Endothelial cell of umbilical vein (primary cell): Measurements from ENCODE around the gene SUPT3H. TPM values are rescaled to one million over a fixed set of nuclear protein-coding genes. Genes with fewer than 3 reads are reported as not detected.

ENCODE experiments used
- BruUV-seq: library from RNA; stranded (reverse); fragments of 400-500 nt; replicated peaks from 2 replicates; lab custom pipeline; 2021; lab: Mats Ljungman, UMichigan
- CTCF ChIA-PET: fragments of 300-600, 350-600 bp; sonication (Branson Sonifier 250); formaldehyde crosslinking; loops from one replicate; lab custom pipeline; 2021; ENCODE audit warnings: antibody characterized with exemption, inconsistent platforms; lab: Charles Lee
- POLR2A ChIA-PET: fragments of 300-600, 350-600 bp; sonication (Branson Sonifier 250); formaldehyde crosslinking; loops from one replicate; lab custom pipeline; 2021; ENCODE audit warnings: antibody characterized with exemption, inconsistent platforms; lab: Charles Lee
- DNase-seq: peaks from one replicate; pipeline ENCODE4 v3.0.0-alpha.2; 2011; ENCODE audit warnings: low read depth, low spot score
- FAIRE-seq: peaks from 2 replicates; lab custom pipeline; 2011; peaks lifted over from hg19 to GRCh38; lab: Jason Lieb, UNC
- H2AFZ ChIP-seq: 2 replicates; pipeline ENCODE4 v1.6.0; 2012; ENCODE audit warnings: low read depth, low read length, control low read depth, inconsistent platforms
- H3K27ac ChIP-seq: 2 replicates; pipeline ENCODE4 v1.5.1; 2011; ENCODE audit warnings: low read depth, mild to moderate bottlenecking, control low read depth, low read length, moderate library complexity; ENCODE audit not compliant: insufficient read depth
- H3K27me3 ChIP-seq, 2 experiments: 2 replicates each; pipeline versions ENCODE4 v1.6.0 to v1.6.1; 2011; ENCODE audit warnings: low read length in 2 of 2, mixed read lengths in 1 of 2; ENCODE audit not compliant: control insufficient read depth in 2 of 2, insufficient read depth in 2 of 2
- H3K36me3 ChIP-seq, 2 experiments: 2 replicates in 1 of 2; 3 replicates in 1 of 2; pipeline ENCODE4 v1.5.1; 2011; ENCODE audit warnings: low read length in 2 of 2, mild to moderate bottlenecking in 1 of 2, moderate library complexity in 1 of 2; ENCODE audit not compliant: control insufficient read depth in 2 of 2, insufficient read depth in 2 of 2; ENCODE audit errors: extremely low read depth in 1 of 2
- H3K4me1 ChIP-seq: 3 replicates; pipeline ENCODE4 v1.5.1; 2011; ENCODE audit warnings: mild to moderate bottlenecking, low read length; ENCODE audit not compliant: control insufficient read depth, insufficient read depth; ENCODE audit errors: extremely low read depth
- H3K4me2 ChIP-seq: 2 replicates; pipeline ENCODE4 v1.6.1; 2011; ENCODE audit warnings: low read length, control low read depth, mixed read lengths; ENCODE audit not compliant: insufficient read depth
- H3K4me3 ChIP-seq, 3 experiments: fragments of 200-600 bp in 1 of 3; sonication (generic), shearing (Covaris generic) in 1 of 3; replicated peaks in 1 of 3; 2 replicates each; pipeline ENCODE4 v1.5.1; 2011 to 2016; ENCODE audit warnings: control low read depth in 3 of 3, low read length in 3 of 3, mild to moderate bottlenecking in 2 of 3, inconsistent platforms in 1 of 3, low read depth in 1 of 3, moderate library complexity in 1 of 3; ENCODE audit not compliant: insufficient read depth in 1 of 3
- H3K79me2 ChIP-seq: 2 replicates; pipeline ENCODE4 v1.6.0; 2012; ENCODE audit warnings: low read length, inconsistent platforms; ENCODE audit not compliant: control insufficient read depth, insufficient read depth
- H3K9ac ChIP-seq: replicated peaks from 2 replicates; pipeline ENCODE3; 2011; ENCODE audit warnings: low read length, control low read depth; ENCODE audit not compliant: insufficient read depth; ENCODE audit errors: extremely low read depth
- H3K9me1 ChIP-seq: replicated peaks from 3 replicates; pipeline ENCODE4 v1.6.0; 2011; ENCODE audit warnings: mild to moderate bottlenecking, low read length; ENCODE audit not compliant: control insufficient read depth, insufficient read depth; ENCODE audit errors: extremely low read depth
- H3K9me3 ChIP-seq: replicated peaks from 2 replicates; pipeline ENCODE4 v1.5.1; 2012; ENCODE audit warnings: low read length, inconsistent platforms; ENCODE audit not compliant: control insufficient read depth, insufficient read depth
- H4K20me1 ChIP-seq: replicated peaks from 2 replicates; pipeline ENCODE3; 2011; ENCODE audit warnings: mild to moderate bottlenecking, low read length; ENCODE audit not compliant: control insufficient read depth, insufficient read depth; ENCODE audit errors: extremely low read depth
- EZH2 ChIP-seq: IDR thresholded peaks from 2 replicates; pipeline ENCODE4 v1.6.1; 2012; ENCODE audit warnings: borderline replicate concordance, low read depth, mild to moderate bottlenecking, moderate library complexity, low read length, inconsistent platforms; ENCODE audit not compliant: severe bottlenecking
- FOS ChIP-seq: IDR thresholded peaks from 2 replicates; pipeline ENCODE4 v1.6.1; 2011; ENCODE audit warnings: mild to moderate bottlenecking, low read length, moderate library complexity, borderline replicate concordance; ENCODE audit not compliant: insufficient read depth
- GATA2 ChIP-seq: IDR thresholded peaks from 2 replicates; pipeline ENCODE4 v1.7.0; 2011; ENCODE audit warnings: low read depth, mild to moderate bottlenecking, moderate library complexity, mixed read lengths, low read length; ENCODE audit not compliant: insufficient read length, insufficient read depth
- JUN ChIP-seq: IDR thresholded peaks from 2 replicates; pipeline ENCODE4 v1.6.1; 2011; ENCODE audit warnings: borderline replicate concordance, low read depth; ENCODE audit not compliant: insufficient read length, insufficient read depth
- MYC ChIP-seq: IDR thresholded peaks from one replicate; pipeline ENCODE4 v1.6.1; 2011; ENCODE audit warnings: mild to moderate bottlenecking, low read depth, low read length
- POLR2A ChIP-seq: IDR thresholded peaks from 2 replicates; pipeline ENCODE4 v1.6.1; 2012; ENCODE audit warnings: low read depth, mild to moderate bottlenecking, control low read depth, low read length
- POLR2AphosphoS5 ChIP-seq: IDR thresholded peaks from 2 replicates; pipeline ENCODE4 v1.6.1; 2012; ENCODE audit warnings: low read depth, mild to moderate bottlenecking, control low read depth, low read length, moderate library complexity; ENCODE audit not compliant: insufficient read depth
- dilution Hi-C: fragments of 300-500 bp; cut with MboI; formaldehyde crosslinking; loops from one replicate; pipeline ENCODE4 v1.15.0; 2019; ENCODE audit warnings: low sequenced_read_pairs; ENCODE audit not compliant: extremely low pct_ligation_motif_present
- intact Hi-C: fragments of 100-400 bp; cut with micrococcal nuclease; formaldehyde crosslinking; loops from one replicate; pipeline ENCODE4 v1.10.0; 2022
- polyA plus RNA-seq, 4 experiments: library from polyadenylated mRNA; depleted of rRNA in 3 of 4; stranded (reverse) in 3 of 4; unstranded in 1 of 4; fragments of >200 nt; gene quantifications; 2 replicates each; pipeline versions ENCODE4 v1.2.1 to v1.2.3, GENCODE V29; 2011 to 2012; ENCODE audit warnings: missing spikeins in 1 of 4
- total RNA-seq: library from RNA; stranded (reverse); gene quantifications from 2 replicates; pipeline ENCODE4 v1.2.3, GENCODE V29; 2021
- TF ChIP-seq, protein P1 (sequence below), 2 donors: IDR thresholded peaks; 1 replicate in 1 of 2; 2 replicates in 1 of 2; pipeline ENCODE4 v1.5.1; 2011; ENCODE audit warnings: low read length in 2 of 2, mild to moderate bottlenecking in 2 of 2, moderate library complexity in 2 of 2, control low read depth in 1 of 2, inconsistent platforms in 1 of 2, low read depth in 1 of 2; ENCODE audit not compliant: insufficient read depth in 1 of 2; ENCODE audit errors: extremely low read depth in 1 of 2
- TF ChIP-seq, protein P2 (sequence below): IDR thresholded peaks from 2 replicates; pipeline ENCODE4 v1.6.1; 2011; ENCODE audit not compliant: insufficient read depth, insufficient read length

SUPT3H gene
- total and polyA plus RNA-seq, 2 donors (not counting 3 experiments of a cell fraction or from before 2014, with no cell fraction given), result 8.3 to 9.8 TPM

DNA sequence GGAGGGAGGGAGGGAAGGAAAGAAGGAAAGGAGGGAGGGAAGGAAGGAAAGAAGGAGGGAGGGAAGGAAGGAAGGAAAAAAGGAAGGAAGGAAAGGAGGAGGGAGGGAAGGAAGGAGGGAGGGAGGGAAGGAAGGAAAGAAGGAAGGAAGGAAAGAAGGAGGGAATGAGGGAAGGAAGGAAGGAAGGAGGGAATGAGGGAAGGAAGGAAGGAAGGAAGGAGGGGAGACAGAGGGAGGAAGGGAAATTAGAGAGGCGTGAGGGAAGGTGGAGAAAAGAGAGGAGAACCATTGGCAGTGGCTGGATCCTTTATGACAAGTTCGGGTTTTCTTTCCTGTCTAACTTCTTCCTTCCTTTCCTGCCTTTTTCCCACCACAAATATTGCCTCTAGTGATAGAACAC is 22.3 kb upstream of the SUPT3H start:
- no peak overlapping the region for H3K4me2 ChIP-seq

More for the DNA sequence above, 22.3 kb upstream of the SUPT3H start:
- ChIA-PET POLR2A (no interaction called here), CTCF (interaction anchor here (1.3 kb wide), 1 partner anchor 745 kb away, joined by 4 read pairs; no protein-coding TSS in a partner anchor)
- TF ChIP-seq, protein P1, sequence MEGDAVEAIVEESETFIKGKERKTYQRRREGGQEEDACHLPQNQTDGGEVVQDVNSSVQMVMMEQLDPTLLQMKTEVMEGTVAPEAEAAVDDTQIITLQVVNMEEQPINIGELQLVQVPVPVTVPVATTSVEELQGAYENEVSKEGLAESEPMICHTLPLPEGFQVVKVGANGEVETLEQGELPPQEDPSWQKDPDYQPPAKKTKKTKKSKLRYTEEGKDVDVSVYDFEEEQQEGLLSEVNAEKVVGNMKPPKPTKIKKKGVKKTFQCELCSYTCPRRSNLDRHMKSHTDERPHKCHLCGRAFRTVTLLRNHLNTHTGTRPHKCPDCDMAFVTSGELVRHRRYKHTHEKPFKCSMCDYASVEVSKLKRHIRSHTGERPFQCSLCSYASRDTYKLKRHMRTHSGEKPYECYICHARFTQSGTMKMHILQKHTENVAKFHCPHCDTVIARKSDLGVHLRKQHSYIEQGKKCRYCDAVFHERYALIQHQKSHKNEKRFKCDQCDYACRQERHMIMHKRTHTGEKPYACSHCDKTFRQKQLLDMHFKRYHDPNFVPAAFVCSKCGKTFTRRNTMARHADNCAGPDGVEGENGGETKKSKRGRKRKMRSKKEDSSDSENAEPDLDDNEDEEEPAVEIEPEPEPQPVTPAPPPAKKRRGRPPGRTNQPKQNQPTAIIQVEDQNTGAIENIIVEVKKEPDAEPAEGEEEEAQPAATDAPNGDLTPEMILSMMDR (IDR thresholded peaks at IDR 0.05; ENCODE audit: extremely low read depth in 1 of 2, insufficient read depth in 1 of 2, low read depth in 1 of 2, low read length in 2 of 2), result no peak
- no peak for TF ChIP-seq EZH2
- TF ChIP-seq FOS, result no peak
- TF ChIP-seq POLR2A, result no peak
- no peak for TF ChIP-seq GATA2
- TF ChIP-seq MYC, result no peak
- TF ChIP-seq, protein P2, sequence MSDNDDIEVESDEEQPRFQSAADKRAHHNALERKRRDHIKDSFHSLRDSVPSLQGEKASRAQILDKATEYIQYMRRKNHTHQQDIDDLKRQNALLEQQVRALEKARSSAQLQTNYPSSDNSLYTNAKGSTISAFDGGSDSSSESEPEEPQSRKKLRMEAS, result no peak
- TF ChIP-seq POLR2AphosphoS5, result no peak
- no peak for TF ChIP-seq JUN
- Histone ChIP-seq H3K4me1 (no peaks in the 10 kb centered on the region), H3K79me2 (no peaks in the 10 kb centered on the region), H3K27ac (no peak overlapping the region), H3K4me3 (no peak overlapping the region), H3K9ac (no peak overlapping the region), H3K9me1 (no peaks in the 10 kb centered on the region), H2AFZ (no peak overlapping the region), H3K9me3 (no peaks in the 10 kb centered on the region), H3K27me3 (peaks cover 1 to 12% of the 10 kb centered on the region in 2 experiments), H3K36me3 (no peaks in the 10 kb centered on the region), H4K20me1 (no peaks in the 10 kb centered on the region)
- BruUV-seq, result no TSS peak
- intact Hi-C loops, result no loop called here
- DNase-seq, result no peak
- dilution Hi-C loops, result no loop called here
- no peak for FAIRE-seq
